HEK293T (cell line): ENCODE results near the gene PLPPR5.

Source experiments
- BHLHE40 ChIP-seq: fragments of 450-650 bp; IDR thresholded peaks from 2 replicates; pipeline ENCODE4 v1.6.1; 2016; ENCODE audit warnings: mild to moderate bottlenecking, moderate library complexity, borderline replicate concordance
- FOXK2 ChIP-seq: fragments of 450-650 bp; IDR thresholded peaks from 2 replicates; pipeline ENCODE4 v1.6.1; 2016; ENCODE audit warnings: mild to moderate bottlenecking
- FOXM1 ChIP-seq: fragments of 450-650 bp; IDR thresholded peaks from 2 replicates; pipeline ENCODE4 v1.6.1; 2017; ENCODE audit warnings: mild to moderate bottlenecking, borderline replicate concordance
- PKNOX1 ChIP-seq: fragments of 450-650 bp; IDR thresholded peaks from 2 replicates; pipeline ENCODE4 v1.6.1; 2016
- SP1 ChIP-seq: fragments of 450-650 bp; IDR thresholded peaks from 2 replicates; pipeline ENCODE4 v1.6.1; 2017
- ZNF384 ChIP-seq: fragments of 450-650 bp; IDR thresholded peaks from 2 replicates; pipeline ENCODE4 v1.6.1; 2016

GRCh38 chr1:98988904-98989555 lies 15.6 kb downstream of the PLPPR5 start:
- TF ChIP-seq PKNOX1 (no peak), FOXM1 (no peak), FOXK2 (no peak), ZNF384 (no peak), SP1 (no peak), BHLHE40 (no peak)
